HEK293 (cell line): ENCODE results near the gene PLK3.

Source experiments
- CTCF ChIA-PET: fragments of 350-600 bp; formaldehyde crosslinking; extraction: SDS; loops from one replicate; lab custom pipeline; 2021; ENCODE audit warnings: antibody characterized with exemption; lab: Yijun Ruan, JAX
- POLR2A ChIA-PET: fragments of 300-600 bp; formaldehyde crosslinking; extraction: SDS; loops from one replicate; lab custom pipeline; 2020; ENCODE audit warnings: antibody characterized with exemption, inconsistent platforms; lab: Yijun Ruan, JAX
- H3K27ac ChIP-seq: fragments of 200-500 bp; sonication (Bioruptor generic); 2 replicates; pipeline ENCODE4 v1.5.1; 2014; ENCODE audit warnings: low read depth, low read length, control low read depth, inconsistent platforms; ENCODE audit errors: extremely low read depth
- H3K36me3 ChIP-seq, 2 experiments: fragments of 200-500 bp in 1 of 2; sonication (Bioruptor generic) in 1 of 2; 1 replicate in 1 of 2; 2 replicates in 1 of 2; pipeline ENCODE4 v1.5.1; 2014 to 2017; ENCODE audit warnings: inconsistent platforms in 2 of 2, low read length in 2 of 2; ENCODE audit not compliant: control insufficient read depth in 2 of 2, insufficient read depth in 1 of 2
- H3K4me1 ChIP-seq: fragments of 200-500 bp; sonication (Bioruptor generic); 2 replicates; pipeline ENCODE4 v1.5.1; 2014; ENCODE audit warnings: mild to moderate bottlenecking, low read length, inconsistent platforms; ENCODE audit not compliant: control insufficient read depth, insufficient read depth
- H3K4me3 ChIP-seq: 2 replicates; pipeline ENCODE4 v1.5.1; 2011; ENCODE audit warnings: low read depth, mild to moderate bottlenecking, control low read depth, low read length, moderate library complexity
- H3K9me3 ChIP-seq: fragments of 200-500 bp; sonication (Bioruptor generic); 2 replicates; pipeline ENCODE4 v1.5.1; 2014; ENCODE audit warnings: low read depth, low read length, inconsistent platforms; ENCODE audit not compliant: control insufficient read depth, insufficient read depth
- ATF2 ChIP-seq: fragments of 450-650 bp; formaldehyde crosslinking; IDR thresholded peaks from 2 replicates; pipeline ENCODE4 v1.5.1; 2016; ENCODE audit warnings: missing biosample characterization, missing genetic modification characterization, low read depth
- CTCF ChIP-seq: fragments of 450-650 bp; formaldehyde crosslinking; IDR thresholded peaks from 2 replicates; pipeline ENCODE4 v1.5.1; 2016; ENCODE audit warnings: missing biosample characterization, missing genetic modification characterization
- GLI2 ChIP-seq: fragments of 450-650 bp; formaldehyde crosslinking; IDR thresholded peaks from 2 replicates; pipeline ENCODE4; 2017; ENCODE audit warnings: missing biosample characterization, missing genetic modification characterization, low read depth, borderline replicate concordance
- GLI4 ChIP-seq: fragments of 450-650 bp; formaldehyde crosslinking; IDR thresholded peaks from 2 replicates; pipeline ENCODE4 v1.5.1; 2016; ENCODE audit warnings: missing biosample characterization, missing genetic modification characterization
- KLF17 ChIP-seq: fragments of 450-650 bp; formaldehyde crosslinking; IDR thresholded peaks from 2 replicates; pipeline ENCODE4 v1.5.1; 2016; ENCODE audit warnings: missing biosample characterization, missing genetic modification characterization
- KLF8 ChIP-seq: fragments of 450-650 bp; formaldehyde crosslinking; IDR thresholded peaks from 2 replicates; pipeline ENCODE4 v1.5.1; 2016; ENCODE audit warnings: missing biosample characterization, missing genetic modification characterization
- PRDM10 ChIP-seq: fragments of 450-650 bp; formaldehyde crosslinking; IDR thresholded peaks from 2 replicates; pipeline ENCODE4 v1.5.1; 2016; ENCODE audit warnings: missing biosample characterization, missing genetic modification characterization
- SP7 ChIP-seq: fragments of 450-650 bp; formaldehyde crosslinking; IDR thresholded peaks from 2 replicates; pipeline ENCODE4 v1.5.1; 2016; ENCODE audit warnings: missing biosample characterization, missing genetic modification characterization
- TCF7L2 ChIP-seq: IDR thresholded peaks from 2 replicates; pipeline ENCODE4 v1.6.1; 2011; ENCODE audit warnings: low read depth, mild to moderate bottlenecking, inconsistent platforms, low read length, moderate library complexity, borderline replicate concordance
- ZBTB8A ChIP-seq: fragments of 450-650 bp; formaldehyde crosslinking; IDR thresholded peaks from 2 replicates; pipeline ENCODE4 v1.5.1; 2016; ENCODE audit warnings: missing biosample characterization, missing genetic modification characterization
- ZEB2 ChIP-seq: fragments of 450-650 bp; formaldehyde crosslinking; IDR thresholded peaks from 2 replicates; pipeline ENCODE4 v1.5.1; 2016; ENCODE audit warnings: missing biosample characterization, missing genetic modification characterization
- ZNF114 ChIP-seq: fragments of 450-650 bp; formaldehyde crosslinking; IDR thresholded peaks from 2 replicates; pipeline ENCODE4 v1.5.0; 2017; ENCODE audit warnings: missing biosample characterization, missing genetic modification characterization
- ZNF18 ChIP-seq: fragments of 450-650 bp; formaldehyde crosslinking; IDR thresholded peaks from 2 replicates; pipeline ENCODE4 v1.5.1; 2016; ENCODE audit warnings: missing biosample characterization, missing genetic modification characterization
- ZNF354C ChIP-seq: fragments of 450-650 bp; formaldehyde crosslinking; IDR thresholded peaks from 2 replicates; pipeline ENCODE4 v1.5.1; 2016; ENCODE audit warnings: missing biosample characterization, missing genetic modification characterization, low read depth, borderline replicate concordance
- ZNF449 ChIP-seq: fragments of 450-650 bp; formaldehyde crosslinking; IDR thresholded peaks from 2 replicates; pipeline ENCODE4 v1.5.1; 2017; ENCODE audit warnings: missing biosample characterization, mild to moderate bottlenecking, missing genetic modification characterization, moderate library complexity
- ZNF596 ChIP-seq: fragments of 450-650 bp; IDR thresholded peaks from 2 replicates; pipeline ENCODE4 v1.5.0; 2018; ENCODE audit warnings: missing biosample characterization, mild to moderate bottlenecking, missing genetic modification characterization, moderate library complexity
- ZNF600 ChIP-seq: fragments of 450-650 bp; formaldehyde crosslinking; IDR thresholded peaks from 2 replicates; pipeline ENCODE4 v1.5.1; 2016; ENCODE audit warnings: missing biosample characterization, missing genetic modification characterization
- ZNF629 ChIP-seq: fragments of 450-650 bp; formaldehyde crosslinking; IDR thresholded peaks from 2 replicates; pipeline ENCODE4 v1.5.1; 2017; ENCODE audit warnings: missing biosample characterization, missing genetic modification characterization
- ZNF664 ChIP-seq: fragments of 450-650 bp; formaldehyde crosslinking; IDR thresholded peaks from 2 replicates; pipeline ENCODE4 v1.5.1; 2016; ENCODE audit warnings: missing biosample characterization, missing genetic modification characterization
- ZNF692 ChIP-seq: fragments of 450-650 bp; formaldehyde crosslinking; IDR thresholded peaks from 2 replicates; pipeline ENCODE4 v1.5.1; 2016; ENCODE audit warnings: missing biosample characterization, missing genetic modification characterization
- ZXDB ChIP-seq: fragments of 450-650 bp; formaldehyde crosslinking; IDR thresholded peaks from 2 replicates; pipeline ENCODE4 v1.5.1; 2016; ENCODE audit warnings: missing biosample characterization, missing genetic modification characterization

Gene PLK3

GRCh38 chr1:44819196-44819607 is 19.0 kb downstream of the PLK3 start (continued):
- TF ChIP-seq PRDM10, result peak; percentile 39; the same call in 1 of the 2 replicates
- TF ChIP-seq ZNF600 (tag by site-specific recombination), result 0 out of 2 replicates have a peak, but pooled peaks have one; percentile 17
- no peak for TF ChIP-seq ATF2 (tag by site-specific recombination)
- peak; percentile 53; the same call in 1 of the 2 replicates for TF ChIP-seq CTCF (tag by site-specific recombination)
- TF ChIP-seq TCF7L2, result peak; percentile 58; the same call in 1 of the 2 replicates
- no peak for TF ChIP-seq ZNF629 (tag by site-specific recombination)
- TF ChIP-seq SP7 (tag by site-specific recombination), result 0 out of 2 replicates have a peak, but pooled peaks have one; percentile 7
- TF ChIP-seq, all 188 proteins: peak for 10

GRCh38 chr1:44819608-44820327 is 19.6 kb downstream of the PLK3 start:
- CTCF ChIA-PET, result interaction anchor here (0.6 to 3.2 kb wide), 8 partner anchors 10 to 677 kb away, joined by 3 to 28 read pairs (median 4); partner anchors contain the start of gene PLK3
- POLR2A ChIA-PET, result interaction anchor here (0.6 to 6.1 kb wide), 24 partner anchors 10 to 1427 kb away, joined by 3 to 84 read pairs (median 6); partner anchors contain the start of genes BEST4, BTBD19, DYNLT4 and HECTD3
- Histone ChIP-seq H3K9me3 (no peaks in the 10 kb centered on the region), H3K4me3 (peak overlapping the region; percentile 31), H3K36me3 (peaks cover 0 to 9% of the 10 kb centered on the region in 2 experiments; a peak in 1 of 3 replicates), H3K27ac (peak overlapping the region; percentile 91), H3K4me1 (no peaks in the 10 kb centered on the region)
- TF ChIP-seq ZNF692 (tag by site-specific recombination) (0 out of 2 replicates have a peak, but pooled peaks have one; percentile 40), KLF8 (tag by site-specific recombination) (peak; percentile 61), ZNF114 (tag by site-specific recombination) (no peak), GLI2 (tag by site-specific recombination) (no peak), ZXDB (tag by site-specific recombination) (peak; percentile 74), ZNF18 (peak; percentile 56; the same call in 1 of the 2 replicates), ZBTB8A (tag by site-specific recombination) (peak; percentile 91), ZEB2 (peak; percentile 66), ZNF449 (peak; percentile 49; the same call in 1 of the 2 replicates), ZNF596 (tag by site-specific recombination) (peak; percentile 15; the same call in 1 of the 2 replicates), SP7 (tag by site-specific recombination) (peak; percentile 73), KLF17 (tag by site-specific recombination) (peak; percentile 86), ZNF664 (tag by site-specific recombination) (no peak), ZNF354C (tag by site-specific recombination) (no peak), GLI4 (tag by site-specific recombination) (no peak)
